Ishikawa (cell line): Measurements from ENCODE around the gene MYH6.

Experiments used
- EGR1 ChIP-seq: IDR thresholded peaks from 2 replicates; pipeline ENCODE4 v1.6.1; 2012
- EP300 ChIP-seq: IDR thresholded peaks from 2 replicates; pipeline ENCODE4 v1.6.1; 2012; ENCODE audit warnings: borderline replicate concordance
- NFIC ChIP-seq: IDR thresholded peaks from 2 replicates; pipeline ENCODE4 v1.6.1; 2012
- RAD21 ChIP-seq: IDR thresholded peaks from 2 replicates; pipeline ENCODE4 v1.6.1; 2012; ENCODE audit warnings: low read depth
- YY1 ChIP-seq: IDR thresholded peaks from 2 replicates; pipeline ENCODE4 v1.6.1; 2012; ENCODE audit warnings: low read depth
- TF ChIP-seq, protein P1 (sequence below): IDR thresholded peaks from 2 replicates; pipeline ENCODE4 v1.6.1; 2012; ENCODE audit warnings: low read depth, mild to moderate bottlenecking
- TF ChIP-seq, protein P2 (sequence below): IDR thresholded peaks from 2 replicates; pipeline ENCODE4 v1.6.1; 2012

DNA sequence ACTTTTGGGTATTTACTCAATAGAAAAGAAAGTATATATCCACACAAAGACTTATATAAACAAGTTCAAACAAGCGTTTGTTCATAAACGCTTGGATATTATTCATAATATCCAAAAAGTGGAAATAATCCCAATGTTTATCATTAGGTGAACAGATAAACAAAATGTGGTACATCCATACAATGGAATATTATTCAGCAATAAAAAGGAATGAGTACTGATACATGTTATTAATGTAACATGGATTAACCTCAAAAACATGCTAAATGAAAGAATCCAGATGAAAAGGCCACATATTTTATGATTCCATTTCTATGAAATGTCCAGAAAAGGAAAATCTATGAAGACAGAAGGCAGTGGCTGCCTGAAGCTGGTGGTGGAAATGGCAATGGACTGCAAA is 44.2 kb upstream of the MYH6 start:
- TF ChIP-seq RAD21 (no peak), EGR1 (no peak), EP300 (no peak), NFIC (no peak), YY1 (no peak)
- TF ChIP-seq, protein P1, sequence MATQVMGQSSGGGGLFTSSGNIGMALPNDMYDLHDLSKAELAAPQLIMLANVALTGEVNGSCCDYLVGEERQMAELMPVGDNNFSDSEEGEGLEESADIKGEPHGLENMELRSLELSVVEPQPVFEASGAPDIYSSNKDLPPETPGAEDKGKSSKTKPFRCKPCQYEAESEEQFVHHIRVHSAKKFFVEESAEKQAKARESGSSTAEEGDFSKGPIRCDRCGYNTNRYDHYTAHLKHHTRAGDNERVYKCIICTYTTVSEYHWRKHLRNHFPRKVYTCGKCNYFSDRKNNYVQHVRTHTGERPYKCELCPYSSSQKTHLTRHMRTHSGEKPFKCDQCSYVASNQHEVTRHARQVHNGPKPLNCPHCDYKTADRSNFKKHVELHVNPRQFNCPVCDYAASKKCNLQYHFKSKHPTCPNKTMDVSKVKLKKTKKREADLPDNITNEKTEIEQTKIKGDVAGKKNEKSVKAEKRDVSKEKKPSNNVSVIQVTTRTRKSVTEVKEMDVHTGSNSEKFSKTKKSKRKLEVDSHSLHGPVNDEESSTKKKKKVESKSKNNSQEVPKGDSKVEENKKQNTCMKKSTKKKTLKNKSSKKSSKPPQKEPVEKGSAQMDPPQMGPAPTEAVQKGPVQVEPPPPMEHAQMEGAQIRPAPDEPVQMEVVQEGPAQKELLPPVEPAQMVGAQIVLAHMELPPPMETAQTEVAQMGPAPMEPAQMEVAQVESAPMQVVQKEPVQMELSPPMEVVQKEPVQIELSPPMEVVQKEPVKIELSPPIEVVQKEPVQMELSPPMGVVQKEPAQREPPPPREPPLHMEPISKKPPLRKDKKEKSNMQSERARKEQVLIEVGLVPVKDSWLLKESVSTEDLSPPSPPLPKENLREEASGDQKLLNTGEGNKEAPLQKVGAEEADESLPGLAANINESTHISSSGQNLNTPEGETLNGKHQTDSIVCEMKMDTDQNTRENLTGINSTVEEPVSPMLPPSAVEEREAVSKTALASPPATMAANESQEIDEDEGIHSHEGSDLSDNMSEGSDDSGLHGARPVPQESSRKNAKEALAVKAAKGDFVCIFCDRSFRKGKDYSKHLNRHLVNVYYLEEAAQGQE = no peak
- TF ChIP-seq, protein P2, sequence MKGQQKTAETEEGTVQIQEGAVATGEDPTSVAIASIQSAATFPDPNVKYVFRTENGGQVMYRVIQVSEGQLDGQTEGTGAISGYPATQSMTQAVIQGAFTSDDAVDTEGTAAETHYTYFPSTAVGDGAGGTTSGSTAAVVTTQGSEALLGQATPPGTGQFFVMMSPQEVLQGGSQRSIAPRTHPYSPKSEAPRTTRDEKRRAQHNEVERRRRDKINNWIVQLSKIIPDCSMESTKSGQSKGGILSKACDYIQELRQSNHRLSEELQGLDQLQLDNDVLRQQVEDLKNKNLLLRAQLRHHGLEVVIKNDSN = no peak
